Type B pancreatic cell (in vitro differentiated cells): ENCODE results near the gene OSMR. TPM values are rescaled to one million over a fixed set of nuclear protein-coding genes. Genes with fewer than 3 reads are reported as not detected.
A peak's percentile ranks its signal among the peaks of the same experiment; 100 is the strongest.
"Not testable (repeated sequence)": the region's sequence is repeated elsewhere in the genome, so short reads cannot be mapped to it uniquely, and the experiment has no call there.

ENCODE experiments used
- DNase-seq: peaks from one replicate; pipeline ENCODE4 v3.0.0; 2021; ENCODE audit warnings: mixed read lengths; ENCODE audit not compliant: unreplicated experiment; ENCODE audit errors: extremely low spot score
- H3K27ac Mint-ChIP-seq: 2 replicates; pipeline ENCODE4 v1.8.0; 2021; ENCODE audit warnings: mild to moderate bottlenecking, mixed read lengths
- H3K27me3 Mint-ChIP-seq: 2 replicates; pipeline ENCODE4 v1.8.0; 2021; ENCODE audit warnings: mixed read lengths
- H3K36me3 Mint-ChIP-seq: 2 replicates; pipeline ENCODE4 v1.8.0; 2021; ENCODE audit warnings: mixed read lengths
- H3K4me1 Mint-ChIP-seq: one replicate; pipeline ENCODE4 v1.8.0; 2021; ENCODE audit warnings: mixed read lengths; ENCODE audit not compliant: unreplicated experiment
- H3K4me3 Mint-ChIP-seq: 2 replicates; pipeline ENCODE4 v1.8.0; 2021; ENCODE audit warnings: mild to moderate bottlenecking, mixed read lengths
- H3K9me3 Mint-ChIP-seq: 2 replicates; pipeline ENCODE4 v1.8.0; 2021; ENCODE audit warnings: mixed read lengths
- CTCF ChIP-seq: fragments of 200-600 bp; sonication (generic); conservative IDR thresholded peaks from 2 replicates; pipeline ENCODE4 v1.5.0; 2021; ENCODE audit warnings: antibody characterized with exemption, mild to moderate bottlenecking
- total RNA-seq: library from RNA; stranded (reverse); gene quantifications from 2 replicates; pipeline ENCODE4 v1.2.1, GENCODE V29; 2021; ENCODE audit warnings: low replicate concordance

The OSMR gene
- total RNA-seq, 1 donor from 2014 or later = 1.3 TPM

- Mint-ChIP-seq H3K27me3 (peaks cover 64% of the 10 kb centered on the region), H3K27ac (no peak overlapping the region), H3K36me3 (no peaks in the 10 kb centered on the region), H3K9me3 (peaks cover 6% of the 10 kb centered on the region), H3K4me1 (peaks cover 4% of the 10 kb centered on the region), H3K4me3 (peak overlapping the region; percentile 56)
- TF ChIP-seq CTCF = no peak
- no peak for DNase-seq
Measured at GRCh38 chr5:38847559-38848347, 1.9 kb downstream of the OSMR start.

GRCh38 chr5:38848637-38849036, 2.8 kb downstream of the OSMR start:
- Mint-ChIP-seq H3K27ac (no peak overlapping the region), H3K36me3 (no peaks in the 10 kb centered on the region), H3K4me3 (no peak overlapping the region), H3K9me3 (peaks cover 6% of the 10 kb centered on the region), H3K4me1 (peaks cover 4% of the 10 kb centered on the region), H3K27me3 (peaks cover 60% of the 10 kb centered on the region)
- TF ChIP-seq CTCF = no peak
- DNase-seq = no peak

- H3K4me1 Mint-ChIP-seq, H3K27ac Mint-ChIP-seq, DNase-seq, H3K36me3 Mint-ChIP-seq, H3K4me3 Mint-ChIP-seq: not testable (repeated sequence)
- Mint-ChIP-seq H3K27me3 (peaks cover 42% of the 10 kb centered on the region), H3K9me3 (peaks cover 11% of the 10 kb centered on the region)
Measured at GRCh38 chr5:38851640-38852039, 5.8 kb downstream of the OSMR start.

- H3K4me1 Mint-ChIP-seq = no peaks in the 10 kb centered on the region
- DNase-seq = no peak
- H3K9me3 Mint-ChIP-seq = peaks cover 11% of the 10 kb centered on the region
- H3K27me3 Mint-ChIP-seq = peaks cover 20% of the 10 kb centered on the region
- no peaks in the 10 kb centered on the region for H3K36me3 Mint-ChIP-seq
- H3K4me3 Mint-ChIP-seq = no peak overlapping the region
- no peak for TF ChIP-seq CTCF
- peak overlapping the region; percentile 77 for H3K27ac Mint-ChIP-seq
Measured at GRCh38 chr5:38853753-38854470, 8.1 kb downstream of the OSMR start.

DNA sequence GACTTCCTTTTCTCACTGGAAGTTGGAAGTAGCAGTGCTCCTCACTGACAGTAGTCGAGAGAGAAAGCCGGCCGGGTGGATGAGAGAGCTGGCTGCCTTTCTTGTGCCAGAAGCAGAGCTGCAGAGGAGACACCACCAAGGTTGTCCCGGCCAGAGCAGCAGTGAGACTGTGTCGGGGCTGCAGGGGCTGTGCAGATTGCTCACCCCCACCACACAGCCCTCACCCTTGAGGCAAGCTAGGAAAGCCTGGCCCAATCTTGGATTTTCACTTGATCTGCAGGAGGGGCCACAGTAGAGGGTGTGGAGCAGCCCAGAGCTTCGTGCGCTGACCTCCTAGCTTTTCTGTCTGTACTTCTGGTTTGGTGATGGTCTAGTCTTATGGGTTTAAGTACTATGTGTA, 9.1 kb downstream of the OSMR start:
- H3K4me3 Mint-ChIP-seq = no peak overlapping the region
- H3K36me3 Mint-ChIP-seq = no peaks in the 10 kb centered on the region
- no peaks in the 10 kb centered on the region for H3K4me1 Mint-ChIP-seq
- DNase-seq = no peak
- peaks cover 16% of the 10 kb centered on the region for H3K9me3 Mint-ChIP-seq
- no peak for TF ChIP-seq CTCF
- H3K27ac Mint-ChIP-seq = no peak overlapping the region
- H3K27me3 Mint-ChIP-seq = peaks cover 17% of the 10 kb centered on the region

DNA sequence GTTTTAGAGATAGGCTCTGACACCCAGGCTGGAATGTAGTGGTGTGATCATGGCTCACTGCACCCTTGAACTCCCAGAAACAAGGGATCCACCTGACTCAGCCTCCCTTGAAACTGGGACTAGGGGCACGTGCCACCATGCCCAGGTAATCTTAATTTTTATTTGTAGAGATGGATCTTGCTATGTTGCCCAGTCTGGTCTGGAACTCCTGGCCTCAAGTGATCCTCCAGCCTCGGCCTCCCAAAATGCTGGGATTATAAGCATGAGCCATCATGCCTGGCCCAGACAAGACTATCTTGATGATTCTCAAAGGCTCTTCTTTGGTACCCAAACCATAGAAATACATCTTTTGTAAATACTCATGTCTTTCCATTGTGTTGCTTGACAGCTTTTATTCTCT, 10.8 kb downstream of the OSMR start:
- Mint-ChIP-seq H3K9me3 (peaks cover 17% of the 10 kb centered on the region), H3K27ac (no peak overlapping the region), H3K27me3 (peaks cover 8% of the 10 kb centered on the region), H3K36me3 (no peaks in the 10 kb centered on the region), H3K4me1 (no peaks in the 10 kb centered on the region), H3K4me3 (no peak overlapping the region)
- TF ChIP-seq CTCF = no peak
- no peak for DNase-seq
